Sciatic nerve (tissue), 2 donors: ENCODE data around the gene KRTAP7-1. TPM values are rescaled to one million over a fixed set of nuclear protein-coding genes. Genes with fewer than 3 reads are reported as not detected.

Source experiments
- ATAC-seq: fragments of 200-7000 bp; cut with Tn5 transposase; one replicate; pipeline ENCODE4 v1.9.1; 2020; ENCODE audit warnings: mild to moderate bottlenecking, moderate library complexity
- DNase-seq: peaks from one replicate; pipeline ENCODE4 v3.0.0-alpha.2; 2020; ENCODE audit warnings: low spot score
- intact Hi-C: fragments of 100-400 bp; cut with DNase I; formaldehyde crosslinking; loops from one replicate; pipeline ENCODE4 v1.14.2; 2022
- total RNA-seq: library from RNA; stranded (reverse); fragmentation: NEBNext Ultra II Directional; extraction: Animal tissue kit (Norgen Biotek cat#: 25700); gene quantifications from one replicate; pipeline ENCODE4 v1.2.1, GENCODE V29; 2021
- donor health status: DM: no; HTN: no; CAD: no.
- donor health status: DM: no; HTN: no; CAD: no.

KRTAP7-1 gene, protein sequence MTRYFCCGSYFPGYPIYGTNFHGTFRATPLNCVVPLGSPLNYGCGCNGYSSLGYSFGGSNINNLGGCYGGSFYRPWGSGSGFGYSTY
- total RNA-seq: not detected

DNA sequence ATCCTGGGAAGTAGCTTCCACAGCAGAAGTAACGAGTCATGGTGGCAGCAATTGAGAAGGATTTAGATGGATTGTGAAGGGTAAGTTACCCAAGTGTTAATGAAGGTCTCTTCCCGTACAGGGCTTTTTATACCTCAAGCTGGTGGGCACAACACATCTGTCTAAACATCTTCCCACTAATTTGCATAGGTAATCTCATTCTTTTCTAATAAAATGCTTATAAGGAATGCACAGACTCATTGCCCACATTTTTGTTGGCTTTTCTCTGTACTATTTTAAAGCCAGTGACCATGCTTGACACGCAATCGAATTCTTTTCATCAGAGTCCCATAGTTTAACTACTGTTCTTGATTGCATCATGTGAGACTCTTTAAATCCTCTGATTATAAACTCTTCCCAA, at the start of gene KRTAP7-1:
Gene KRTAP7-1 (minus strand): TSS at position 101 of the 400 bp plus-strand sequence. CDS start 61 bp downstream, at position 40.
- intact Hi-C loops: no loop called here
- no peak for DNase-seq
- ATAC-seq: no peak

DNA sequence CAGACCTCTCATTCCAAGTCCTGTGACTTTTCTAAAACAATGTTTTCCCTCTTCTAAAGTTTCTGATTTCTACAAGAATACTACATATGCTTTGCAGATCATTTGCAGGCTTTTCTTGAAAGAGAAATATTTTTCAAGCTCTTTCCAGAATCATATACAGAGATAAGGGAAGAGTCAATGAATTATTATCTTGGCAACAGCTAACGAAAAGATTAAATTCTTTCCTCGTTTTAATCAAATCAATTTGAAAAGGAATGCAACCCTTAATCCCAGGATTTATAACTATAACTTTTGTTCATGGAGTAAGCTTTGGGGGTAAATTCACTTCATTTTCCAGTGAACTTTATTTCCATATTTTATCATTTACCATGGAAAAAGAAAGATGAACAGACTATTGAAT, 45.0 kb upstream of the KRTAP7-1 start:
- intact Hi-C loops: no loop called here
- DNase-seq: no peak
- ATAC-seq: no peak

DNA sequence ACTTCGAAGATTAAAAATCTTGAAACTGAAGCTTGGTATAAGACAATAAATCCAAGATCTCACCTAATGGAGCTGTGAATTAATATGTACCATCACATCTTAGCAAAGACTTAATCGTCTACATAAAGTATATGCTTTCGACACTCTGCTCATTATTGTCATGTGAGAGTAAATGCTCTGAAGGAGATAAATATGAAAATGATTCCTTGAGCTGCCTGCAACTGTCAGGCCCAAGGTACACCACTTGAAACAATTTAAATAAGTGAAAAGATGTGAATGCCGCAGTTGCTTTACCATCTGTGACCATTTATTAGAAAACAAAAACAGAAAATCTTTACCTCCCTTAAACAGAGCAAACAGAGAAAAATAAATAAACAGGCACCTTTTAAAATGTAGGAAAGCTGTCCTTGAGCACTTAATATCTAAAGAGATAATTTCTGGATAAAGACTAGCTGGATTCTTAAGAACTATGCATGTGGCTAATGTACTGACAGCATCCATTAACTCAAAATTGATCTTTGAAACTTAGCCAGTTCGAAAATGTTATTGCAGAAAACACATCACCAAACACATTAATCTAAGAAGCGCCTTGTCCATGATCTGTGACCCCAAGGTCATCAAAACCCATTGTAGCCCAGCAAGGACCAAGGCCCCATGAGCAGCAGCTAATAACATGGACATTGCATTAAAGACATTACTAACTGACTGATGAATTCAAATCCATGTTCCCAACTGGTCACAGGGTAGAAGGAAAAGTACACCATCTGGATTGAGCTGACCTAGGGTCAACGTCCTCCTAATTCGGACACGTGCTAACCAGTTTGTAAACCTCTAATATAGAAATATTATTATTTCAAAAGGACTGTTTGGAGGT, 18.3 kb upstream of the KRTAP7-1 start:
- intact Hi-C loops: no loop called here
- ATAC-seq (no peak), DNase-seq (no peak)

DNA sequence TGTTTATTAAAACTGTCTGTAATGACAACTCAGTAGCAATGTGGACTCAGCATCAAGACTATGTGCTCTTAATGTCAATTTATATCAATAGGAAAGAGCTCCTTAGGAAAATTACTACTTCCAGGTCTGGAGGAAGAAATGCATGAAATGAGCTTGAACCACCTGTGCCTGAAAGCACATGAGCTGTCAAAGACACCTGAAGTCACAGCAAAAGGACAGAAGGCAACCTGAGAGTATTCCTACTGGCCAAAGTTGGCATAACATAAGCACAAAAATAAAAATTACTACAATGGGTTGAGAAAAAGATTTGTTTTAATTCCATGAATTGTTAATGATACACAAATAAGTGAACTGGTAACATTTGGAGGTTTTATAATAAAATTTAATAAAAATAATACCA, 13.4 kb upstream of the KRTAP7-1 start:
- ATAC-seq (no peak), DNase-seq (no peak)
- intact Hi-C loops: no loop called here

DNA sequence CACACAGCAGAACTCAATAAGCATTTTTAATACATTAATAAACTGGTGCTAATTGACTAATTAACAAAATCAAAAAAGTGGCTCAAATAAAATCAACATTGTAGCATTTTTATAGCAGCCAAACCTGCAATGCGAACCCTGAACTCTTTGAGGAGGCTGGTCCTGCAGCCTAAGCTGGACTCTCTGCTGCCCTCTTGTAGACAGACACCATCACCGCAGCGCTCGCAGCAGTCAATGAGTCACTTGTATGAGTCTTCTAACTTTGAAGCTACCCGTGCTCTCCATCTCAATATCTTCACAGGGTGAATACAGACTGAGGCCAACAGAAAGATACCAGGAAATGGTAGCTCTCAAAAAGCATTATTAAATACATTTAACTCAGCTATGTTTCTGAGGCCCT, 9.7 kb upstream of the KRTAP7-1 start:
- intact Hi-C loops: no loop called here
- ATAC-seq (no peak), DNase-seq (no peak)

DNA sequence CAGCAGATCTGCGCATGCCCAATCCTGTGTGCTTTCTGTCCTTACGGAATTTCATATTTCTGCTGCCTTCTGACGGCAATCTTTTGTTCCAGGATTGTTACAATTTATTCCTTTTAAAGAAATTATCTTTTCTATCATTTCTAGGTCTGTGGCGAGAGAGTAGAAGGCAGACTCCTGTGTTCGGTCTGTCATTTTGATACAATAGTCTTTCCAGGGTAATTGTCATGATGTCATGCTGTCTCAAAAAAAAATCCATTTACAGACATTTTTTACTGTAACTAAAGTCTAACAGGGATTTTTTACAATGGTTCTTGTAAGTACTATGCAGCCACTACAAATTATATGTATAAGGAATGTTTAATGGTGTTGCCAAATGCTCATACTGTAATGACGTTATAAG, 9.0 kb upstream of the KRTAP7-1 start:
- intact Hi-C loops: no loop called here
- DNase-seq (no peak), ATAC-seq (no peak)

DNA sequence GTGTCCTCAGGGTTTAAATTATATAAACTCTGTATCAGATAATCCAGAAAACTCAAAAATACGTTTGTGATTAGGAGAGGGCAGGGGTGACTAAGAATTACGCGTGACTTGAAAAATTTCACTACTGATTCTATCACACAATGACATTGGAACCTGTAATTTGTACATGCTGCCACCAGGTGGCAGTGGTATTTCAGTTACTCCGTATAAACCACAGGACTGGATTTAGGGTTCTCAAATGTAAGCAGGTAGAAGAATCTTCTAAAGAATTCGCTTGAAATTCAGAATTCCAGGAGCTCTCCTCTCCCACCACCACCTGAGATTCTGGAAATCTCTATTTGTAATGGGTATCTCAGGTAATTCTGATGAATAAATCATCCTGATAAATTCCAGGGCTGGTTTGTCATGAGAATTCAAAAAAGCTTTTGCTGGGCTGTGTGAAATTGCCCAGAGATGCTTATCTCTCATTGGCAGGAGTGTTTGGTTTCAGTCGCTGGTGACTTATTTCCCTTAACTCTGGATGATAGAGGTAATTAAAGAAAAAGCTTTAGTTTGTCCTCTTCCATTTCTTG, 1.7 kb upstream of the KRTAP7-1 start:
- ATAC-seq: no peak
- DNase-seq: no peak
- intact Hi-C loops: no loop called here

DNA sequence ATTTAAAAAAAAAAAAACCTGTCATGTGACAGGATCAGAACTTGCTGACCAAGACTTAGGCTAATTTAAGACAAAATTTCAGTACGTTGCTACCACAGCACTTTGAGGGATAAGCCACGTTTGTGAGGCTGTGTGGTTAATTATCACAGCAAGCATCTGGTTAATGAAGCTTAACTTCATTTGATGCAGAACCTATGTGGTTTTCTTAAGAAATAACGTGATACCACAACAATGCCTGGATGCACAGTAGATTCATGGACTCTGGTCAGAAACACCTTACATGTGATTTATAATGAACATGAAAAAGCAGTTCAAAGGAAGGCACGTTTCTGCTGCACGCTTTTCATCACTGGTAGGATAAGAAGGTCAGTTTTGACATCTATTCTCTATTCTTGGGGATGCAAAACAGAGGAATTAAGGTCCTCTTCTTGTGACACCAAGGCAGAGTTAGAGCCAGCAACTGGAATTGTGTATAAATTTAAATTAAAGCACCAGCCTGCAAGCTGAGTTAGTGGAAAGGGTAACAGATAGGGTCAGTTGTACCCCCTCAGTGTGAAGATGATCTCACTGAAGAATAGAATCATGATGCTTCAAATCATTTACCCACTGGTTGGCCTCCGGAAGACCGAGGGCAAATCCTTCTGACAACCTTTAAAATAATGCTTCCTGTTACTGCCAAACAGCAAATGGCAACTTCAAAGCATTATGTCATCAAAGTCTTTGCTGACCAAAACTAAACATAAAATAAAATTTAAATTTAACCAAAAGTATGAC, 10.5 kb downstream of the KRTAP7-1 start:
- intact Hi-C loops: no loop called here
- ATAC-seq (no peak), DNase-seq (no peak)

DNA sequence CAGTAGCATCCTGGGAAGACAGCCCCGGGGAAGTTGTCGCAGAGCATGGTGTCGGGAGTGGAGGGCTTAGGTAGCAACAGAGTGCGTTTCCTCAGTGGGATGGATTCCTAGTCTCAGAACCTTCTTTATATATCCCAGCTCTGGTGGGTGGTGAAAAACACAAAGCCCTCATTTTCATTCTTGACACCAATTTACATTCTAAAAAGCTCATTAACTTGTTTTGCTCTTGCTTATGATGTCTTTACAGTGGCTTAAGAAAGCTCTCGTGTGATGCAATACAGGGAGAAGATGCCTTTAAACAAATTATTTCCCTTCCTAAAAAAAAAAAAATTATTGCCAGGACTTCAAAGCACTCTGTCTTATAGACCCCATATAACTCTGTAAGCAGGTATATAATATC, 16.4 kb downstream of the KRTAP7-1 start, which contains the start of gene KRTAP8-1:
Gene KRTAP8-1 (minus strand): TSS at position 101 of the 400 bp plus-strand sequence. CDS start 54 bp downstream, at position 47.
- intact Hi-C loops: no loop called here
- ATAC-seq (no peak), DNase-seq (no peak)

DNA sequence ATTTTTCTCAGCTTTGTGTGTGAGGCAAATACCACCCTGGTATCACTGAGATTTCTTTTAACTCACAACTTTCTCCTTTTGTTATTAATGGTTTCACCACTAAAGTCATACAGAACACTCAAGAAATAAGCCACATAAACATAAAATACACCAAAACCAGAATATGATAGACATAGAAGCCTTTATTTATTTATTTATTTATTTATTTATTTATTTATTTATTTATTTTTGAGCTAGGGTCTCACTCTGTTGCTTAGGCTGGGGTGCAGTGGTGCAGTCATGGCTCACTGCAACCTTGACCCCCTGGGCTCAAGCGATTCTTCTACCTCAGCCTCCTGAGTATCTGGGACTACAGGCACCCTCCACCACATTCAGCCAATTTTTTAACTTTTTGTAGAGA, 29.0 kb downstream of the KRTAP7-1 start:
- intact Hi-C loops: no loop called here
- DNase-seq (no peak), ATAC-seq (no peak)

DNA sequence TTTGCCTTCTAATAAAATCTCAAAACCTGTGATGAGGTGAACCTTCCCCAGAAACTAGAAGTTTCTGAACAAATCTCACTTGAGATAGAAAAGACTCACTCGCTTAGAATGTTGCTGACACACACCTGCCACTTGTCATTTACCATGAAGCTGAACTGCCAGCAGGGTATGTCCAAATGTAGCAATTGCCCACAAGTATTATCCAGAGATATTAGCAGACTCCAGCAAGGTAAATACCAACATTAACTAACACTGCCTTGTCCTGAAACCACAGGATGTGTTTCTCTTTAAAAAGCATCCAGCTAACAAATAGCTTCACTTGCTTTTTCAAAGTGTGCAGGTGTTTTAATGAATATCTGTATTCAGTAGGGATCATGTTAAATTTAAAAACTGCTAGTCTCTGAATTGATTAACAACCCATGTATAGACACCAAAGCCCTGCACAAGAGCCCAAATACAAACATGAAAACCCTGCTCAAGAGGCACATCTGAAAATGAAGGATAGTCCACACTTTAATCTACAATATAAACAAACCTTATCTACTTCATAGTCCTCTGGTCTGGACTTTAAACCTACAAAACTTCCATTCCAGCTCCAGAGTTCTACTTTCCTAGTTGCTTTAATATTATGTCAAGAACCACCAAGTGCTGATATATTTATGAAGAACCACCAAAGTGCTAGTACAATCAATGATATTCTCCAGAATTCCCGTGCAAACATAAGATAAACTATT, 35.8 kb downstream of the KRTAP7-1 start:
- ATAC-seq: no peak
- intact Hi-C loops: no loop called here

DNA sequence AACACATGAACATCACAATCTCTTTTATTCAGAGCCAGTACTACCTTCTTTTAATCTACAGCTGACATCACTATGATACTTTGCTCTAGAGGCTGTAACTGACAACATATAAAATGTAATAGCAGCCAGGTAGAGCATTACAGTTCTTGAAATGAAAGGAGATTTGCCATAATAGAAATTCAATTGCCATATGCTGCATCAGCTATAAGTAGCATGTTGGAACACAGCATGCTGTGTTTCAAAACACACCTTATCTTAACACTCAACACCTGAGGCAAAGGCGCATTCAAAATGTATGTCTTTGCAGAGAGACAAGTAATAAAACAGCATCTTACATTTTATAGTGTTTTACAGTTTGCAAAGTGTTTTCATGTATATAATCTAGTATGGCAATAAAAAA, 50.3 kb downstream of the KRTAP7-1 start:
- no peak for ATAC-seq
- no peak for DNase-seq
- intact Hi-C loops: no loop called here

More for the DNA sequence above, 35.8 kb downstream of the KRTAP7-1 start:
- no peak for DNase-seq

Other genes starting within 250 kb of the KRTAP7-1 start
- gene KRTAP22-2, start 239.4 kb downstream of the KRTAP7-1 start, total RNA-seq: not detected
- gene KRTAP6-3, start 237.3 kb downstream of the KRTAP7-1 start, total RNA-seq: not detected
- not detected for gene KRTAP6-2, start 230.9 kb downstream of the KRTAP7-1 start, total RNA-seq
- gene KRTAP22-1, start 228.7 kb downstream of the KRTAP7-1 start, total RNA-seq: not detected
- gene KRTAP6-1, start 215.8 kb downstream of the KRTAP7-1 start, total RNA-seq: not detected
- gene KRTAP20-1, start 213.3 kb downstream of the KRTAP7-1 start, total RNA-seq: not detected
- not detected for gene KRTAP20-4, start 209.1 kb downstream of the KRTAP7-1 start, total RNA-seq
- gene KRTAP20-2, start 194.6 kb downstream of the KRTAP7-1 start, total RNA-seq: not detected
- gene KRTAP20-3, start 186.9 kb downstream of the KRTAP7-1 start, total RNA-seq: not detected
- not detected for gene KRTAP21-3, start 111.0 kb downstream of the KRTAP7-1 start, total RNA-seq
- gene KRTAP21-2, start 82.5 kb downstream of the KRTAP7-1 start, total RNA-seq: not detected
- gene KRTAP21-1, start 74.3 kb downstream of the KRTAP7-1 start, total RNA-seq: not detected
- gene KRTAP8-1, start 16.5 kb downstream of the KRTAP7-1 start, total RNA-seq: not detected
- not detected for gene KRTAP11-1, start 51.8 kb upstream of the KRTAP7-1 start, total RNA-seq
- not detected for gene KRTAP19-8, start 208.7 kb upstream of the KRTAP7-1 start, total RNA-seq